HUES64 (cell line): ENCODE results near the gene HOXA13.
A peak's percentile ranks its signal among the peaks of the same experiment; 100 is the strongest.

Source experiments
- H3K27ac ChIP-seq: 2 replicates; pipeline ENCODE4 v1.7.0; 2013; ENCODE audit warnings: low read depth, low read length, inconsistent platforms
- H3K27me3 ChIP-seq: 2 replicates; pipeline ENCODE4 v1.6.1; 2013; ENCODE audit warnings: mild to moderate bottlenecking, low read length; ENCODE audit not compliant: insufficient read depth
- H3K36me3 ChIP-seq: 2 replicates; pipeline ENCODE4 v1.6.1; 2013; ENCODE audit warnings: mild to moderate bottlenecking, low read length; ENCODE audit not compliant: insufficient read depth
- H3K4me1 ChIP-seq: 2 replicates; pipeline ENCODE4 v1.6.1; 2013; ENCODE audit warnings: mild to moderate bottlenecking, low read length, moderate library complexity; ENCODE audit not compliant: insufficient read depth
- H3K4me3 ChIP-seq: 2 replicates; pipeline ENCODE4 v1.5.1; 2013; ENCODE audit warnings: mild to moderate bottlenecking, low read length, moderate library complexity
- H3K9ac ChIP-seq: 2 replicates; pipeline ENCODE4 v1.6.1; 2013; ENCODE audit warnings: mild to moderate bottlenecking, low read depth, low read length
- H3K9me3 ChIP-seq: 2 replicates; pipeline ENCODE4 v1.6.1; 2013; ENCODE audit warnings: low read depth, low read length; ENCODE audit not compliant: insufficient read depth
- WGBS: fragments of 150-250, 120-280 bp; methylation state at CpG from one replicate; pipeline ENCODE4 v1.1.7; 2013; ENCODE audit warnings: missing lambda C conversion rate; 5-methylcytosine and 5-hydroxymethylcytosine counted together

Gene HOXA13

GRCh38 chr7:27154901-27155815 is 44.7 kb downstream of the HOXA13 start:
- H3K27ac ChIP-seq: no peak overlapping the region
- WGBS: 8% methylated on average over 45 of the region's 48 CpGs
- H3K9ac ChIP-seq: no peak overlapping the region
- peaks cover 3% of the 10 kb centered on the region; the same call in 1 of the 2 replicates for H3K9me3 ChIP-seq
- H3K27me3 ChIP-seq: peaks cover 100% of the 10 kb centered on the region
- H3K4me1 ChIP-seq: no peaks in the 10 kb centered on the region; the same call in 1 of the 2 replicates
- H3K4me3 ChIP-seq: no peak overlapping the region
- H3K36me3 ChIP-seq: no peaks in the 10 kb centered on the region

- 38% methylated on average over 10 of the region's 10 CpGs for WGBS
These were observed 45.5 kb downstream of the HOXA13 start for GRCh38 chr7:27154369-27154768.

GRCh38 chr7:27153526-27153925 is 46.4 kb downstream of the HOXA13 start:
- H3K9me3 ChIP-seq: peaks cover 3% of the 10 kb centered on the region; the same call in 1 of the 2 replicates
- H3K27me3 ChIP-seq: peaks cover 100% of the 10 kb centered on the region

More at GRCh38 chr7:27154369-27154768, 45.5 kb downstream of the HOXA13 start:
- Histone ChIP-seq H3K4me1 (no peaks in the 10 kb centered on the region; the same call in 1 of the 2 replicates), H3K9ac (no peak overlapping the region), H3K27ac (no peak overlapping the region), H3K27me3 (peaks cover 100% of the 10 kb centered on the region), H3K36me3 (no peaks in the 10 kb centered on the region), H3K9me3 (peaks cover 3% of the 10 kb centered on the region; the same call in 1 of the 2 replicates), H3K4me3 (no peak overlapping the region)

DNA sequence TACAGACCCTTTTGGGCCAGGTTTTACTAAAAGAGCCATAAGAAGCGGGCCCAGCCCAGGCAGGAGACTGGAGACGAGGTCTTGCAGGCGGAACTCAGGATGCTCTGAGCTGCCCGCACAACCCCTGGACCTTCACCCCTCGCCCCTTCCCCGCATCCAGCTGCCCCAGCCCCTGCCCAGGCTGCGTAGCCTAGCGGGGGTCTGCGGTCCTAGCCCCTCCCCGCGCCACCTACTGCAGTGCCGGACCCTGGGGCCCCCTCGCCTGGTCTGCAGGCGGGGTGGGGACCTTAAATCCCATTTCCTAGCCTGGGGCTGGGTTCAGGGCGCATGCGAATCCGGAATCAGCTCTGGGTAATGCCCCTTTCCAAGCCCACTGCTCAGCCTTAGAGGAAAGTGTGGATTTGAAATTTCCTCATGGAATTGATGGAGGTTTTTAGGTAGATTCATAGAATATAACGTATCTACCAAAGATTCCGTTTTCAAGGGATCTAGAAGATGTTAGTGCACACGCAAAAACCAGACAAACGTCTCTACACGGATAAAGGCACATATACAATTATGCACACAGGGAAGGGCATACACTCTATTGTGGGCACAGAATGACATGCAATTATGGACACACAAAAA is 47.0 kb downstream of the HOXA13 start:
- Histone ChIP-seq H3K36me3 (no peaks in the 10 kb centered on the region), H3K27ac (no peak overlapping the region), H3K4me3 (no peak overlapping the region), H3K9ac (no peak overlapping the region), H3K9me3 (peaks cover 3% of the 10 kb centered on the region; the same call in 1 of the 2 replicates), H3K4me1 (no peaks in the 10 kb centered on the region; the same call in 1 of the 2 replicates), H3K27me3 (peaks cover 100% of the 10 kb centered on the region)
- 16% methylated on average over 21 of the region's 22 CpGs for WGBS

More at GRCh38 chr7:27153526-27153925, 46.4 kb downstream of the HOXA13 start:
- H3K9ac ChIP-seq: no peak overlapping the region
- H3K4me3 ChIP-seq: no peak overlapping the region
- no peaks in the 10 kb centered on the region; the same call in 1 of the 2 replicates for H3K4me1 ChIP-seq
- H3K27ac ChIP-seq: no peak overlapping the region
- 34% methylated on average over 3 of the region's 3 CpGs for WGBS
- no peaks in the 10 kb centered on the region for H3K36me3 ChIP-seq

DNA sequence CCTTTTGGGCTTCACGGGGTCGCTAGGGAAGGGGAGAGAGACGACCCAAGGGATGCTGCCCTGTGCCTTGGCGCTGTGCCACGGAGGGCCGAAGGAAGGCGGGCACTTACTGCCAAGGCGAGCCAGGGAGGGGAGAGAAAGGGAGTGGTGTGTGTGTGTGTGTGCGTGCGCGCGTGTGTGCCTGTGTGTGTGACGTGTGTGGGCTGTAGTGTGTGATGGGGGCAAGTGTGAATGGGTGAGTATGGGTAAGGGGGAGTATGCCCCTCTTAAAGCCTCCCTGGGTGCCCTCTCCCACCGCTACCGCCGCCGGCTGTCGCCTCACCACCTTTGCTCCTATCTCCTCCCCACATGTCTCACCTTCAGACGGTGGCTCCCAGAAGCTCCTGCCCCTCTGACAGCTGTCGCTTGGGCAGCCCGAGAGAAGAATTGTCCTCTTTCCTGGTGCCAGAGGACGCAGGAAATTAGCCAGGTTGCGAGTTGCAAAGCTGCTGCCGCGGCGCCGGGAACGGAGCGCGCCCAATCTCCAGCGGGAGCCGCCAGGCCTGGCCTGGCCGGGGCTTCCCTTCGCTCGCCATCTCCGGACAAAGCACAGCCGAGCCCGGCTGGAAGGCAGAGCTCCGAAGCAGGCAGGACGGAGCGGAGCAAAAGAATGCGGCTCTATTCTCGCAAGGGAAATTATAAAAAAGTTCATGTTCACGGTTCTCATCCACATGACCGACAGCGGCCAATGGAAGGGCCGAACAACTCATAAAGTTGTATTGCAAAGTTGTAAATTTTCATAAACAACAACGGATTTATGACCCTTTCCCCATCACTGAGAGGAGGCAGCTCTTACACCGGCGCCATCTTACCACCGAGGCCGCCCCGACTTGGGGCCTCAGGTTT is 47.7 kb downstream of the HOXA13 start, which contains the start of gene HOXA3:
HOXA3 (minus strand) TSS at position 653 of the 885 bp plus-strand sequence. CDS start 41,943 bp downstream, outside the sequence.
- no peak within 1 kb of the TSS for H3K27ac ChIP-seq
- no peak within 1 kb of the TSS for H3K9ac ChIP-seq
- H3K4me1 ChIP-seq: no peaks in the 10 kb centered on the region; the same call in 1 of the 2 replicates
- no peak within 1 kb of the TSS for H3K4me3 ChIP-seq
- H3K36me3 ChIP-seq: no peaks in the 10 kb centered on the region
- H3K27me3 ChIP-seq: peaks cover 100% of the 10 kb centered on the region
- peaks cover 3% of the 10 kb centered on the region; the same call in 1 of the 2 replicates for H3K9me3 ChIP-seq
- 8% methylated on average over 53 of the region's 53 CpGs for WGBS

GRCh38 chr7:27151341-27151930 is 48.5 kb downstream of the HOXA13 start:
- no peaks in the 10 kb centered on the region for H3K36me3 ChIP-seq
- H3K9me3 ChIP-seq: no peaks in the 10 kb centered on the region
- H3K4me3 ChIP-seq: peak overlapping the region; percentile 34
- H3K9ac ChIP-seq: no peak overlapping the region
- 6% methylated on average over 27 of the region's 27 CpGs for WGBS
- H3K4me1 ChIP-seq: no peaks in the 10 kb centered on the region; the same call in 1 of the 2 replicates
- H3K27me3 ChIP-seq: peaks cover 100% of the 10 kb centered on the region
- H3K27ac ChIP-seq: no peak overlapping the region

DNA sequence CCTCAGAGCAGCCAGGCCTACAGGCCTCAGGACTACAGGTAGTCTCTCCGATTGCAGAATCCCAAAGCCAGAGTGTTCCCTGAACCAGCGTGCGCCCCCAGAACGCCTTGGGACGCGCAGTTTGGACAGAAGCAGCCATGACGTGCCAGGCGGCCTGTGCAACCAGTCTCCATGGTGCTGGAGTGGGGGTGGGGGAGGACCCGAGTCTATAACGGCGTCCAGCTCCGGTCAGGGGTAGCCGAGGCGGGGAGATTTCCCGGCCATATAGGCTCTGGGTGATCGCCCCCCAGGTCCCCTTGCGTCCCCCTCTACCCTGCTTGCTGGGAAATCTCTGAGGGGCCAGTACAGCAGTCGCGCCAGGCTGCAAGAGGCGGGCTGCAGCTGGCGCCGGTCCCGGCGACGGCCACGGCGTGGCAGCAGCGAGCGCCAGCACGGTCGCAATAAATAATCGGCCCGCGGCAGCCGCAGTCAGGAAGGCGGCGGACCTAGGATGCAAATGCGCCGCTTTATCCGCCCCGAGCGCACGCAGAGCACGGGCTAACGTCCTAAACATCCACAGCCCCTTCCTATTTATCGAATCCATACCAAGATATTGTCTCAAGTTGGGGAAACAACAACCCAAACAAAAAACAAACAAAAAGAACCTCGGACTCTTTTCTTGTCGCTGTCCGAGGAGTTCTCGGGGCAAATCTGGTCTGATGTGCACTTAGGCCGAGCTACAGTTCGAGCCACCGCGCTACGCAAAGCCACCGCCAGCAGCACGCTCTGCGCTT is 49.1 kb downstream of the HOXA13 start:
- Histone ChIP-seq H3K27me3 (peaks cover 100% of the 10 kb centered on the region), H3K9me3 (no peaks in the 10 kb centered on the region), H3K4me1 (no peaks in the 10 kb centered on the region), H3K4me3 (peak overlapping the region; percentile 34), H3K9ac (no peak overlapping the region), H3K27ac (no peak overlapping the region), H3K36me3 (no peaks in the 10 kb centered on the region)
- WGBS: 3% methylated on average over 58 of the region's 58 CpGs

- peaks cover 100% of the 10 kb centered on the region for H3K27me3 ChIP-seq
- H3K9me3 ChIP-seq: no peaks in the 10 kb centered on the region
- 39% methylated on average over 11 of the region's 13 CpGs for WGBS
- H3K4me3 ChIP-seq: peak overlapping the region; percentile 34; the same call in 1 of the 2 replicates
- no peaks in the 10 kb centered on the region for H3K4me1 ChIP-seq
- no peak overlapping the region for H3K27ac ChIP-seq
- H3K9ac ChIP-seq: no peak overlapping the region
- no peaks in the 10 kb centered on the region for H3K36me3 ChIP-seq
These were observed 49.9 kb downstream of the HOXA13 start for GRCh38 chr7:27149842-27150567.

GRCh38 chr7:27148756-27149641 is 50.9 kb downstream of the HOXA13 start:
- H3K36me3 ChIP-seq: no peaks in the 10 kb centered on the region
- no peaks in the 10 kb centered on the region for H3K4me1 ChIP-seq
- no peak overlapping the region for H3K27ac ChIP-seq
- 38% methylated on average over 30 of the region's 30 CpGs for WGBS
- H3K9ac ChIP-seq: no peak overlapping the region
- no peaks in the 10 kb centered on the region for H3K9me3 ChIP-seq
- no peak overlapping the region for H3K4me3 ChIP-seq
- H3K27me3 ChIP-seq: peaks cover 100% of the 10 kb centered on the region
